COLO668 (cell line): ENCODE measurements around the gene RCL1.

Experiments used
- DNase-seq: peaks from one replicate; lab custom pipeline; 2025; ENCODE audit not compliant: unreplicated experiment; lab: John Stamatoyannopoulos, UW

The RCL1 gene

DNA sequence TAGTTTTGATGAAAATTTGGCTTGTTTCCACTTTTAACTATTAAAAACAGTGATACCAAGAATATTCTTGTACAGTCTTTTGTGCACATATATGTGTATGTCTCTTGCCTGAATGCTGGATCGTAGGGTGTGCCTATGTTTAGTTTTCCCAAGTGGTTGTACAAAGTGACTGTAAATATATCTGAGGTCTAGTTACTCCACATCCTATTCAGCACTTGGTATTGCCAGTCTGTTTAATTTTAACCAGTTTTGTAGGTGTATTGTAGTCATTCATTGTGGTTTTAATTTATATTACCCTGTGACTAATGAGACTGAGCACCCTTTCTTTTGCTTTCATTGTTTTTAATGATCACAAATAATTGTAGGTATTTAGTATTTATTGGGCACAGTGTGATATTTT is 17.8 kb downstream of the RCL1 start:
- DNase-seq: no peak

DNA sequence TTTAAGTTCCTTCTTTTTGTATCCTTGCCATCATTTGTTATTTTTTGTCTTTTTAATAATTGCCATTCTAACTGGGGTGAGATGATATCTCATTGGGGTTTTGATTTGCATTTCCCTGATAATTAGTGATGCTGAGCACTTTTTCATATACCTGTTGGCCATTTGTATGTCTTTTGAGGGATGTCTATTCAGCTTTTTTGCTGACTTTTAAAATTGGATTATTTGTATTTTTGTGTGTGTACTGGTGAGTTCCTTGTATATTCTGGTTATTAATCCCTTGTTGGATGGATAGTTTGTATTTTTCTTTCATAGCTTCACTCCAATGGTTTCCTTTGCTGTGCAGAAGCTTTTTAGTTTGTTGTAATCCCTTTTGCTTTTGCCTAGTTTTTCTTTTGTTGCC is 19.1 kb downstream of the RCL1 start:
- DNase-seq: no peak

- no peak for DNase-seq
Measured at GRCh38 chr9:4812858-4813257, 20.1 kb downstream of the RCL1 start.

GRCh38 chr9:4814913-4815312 is 22.2 kb downstream of the RCL1 start:
- no peak for DNase-seq

DNA sequence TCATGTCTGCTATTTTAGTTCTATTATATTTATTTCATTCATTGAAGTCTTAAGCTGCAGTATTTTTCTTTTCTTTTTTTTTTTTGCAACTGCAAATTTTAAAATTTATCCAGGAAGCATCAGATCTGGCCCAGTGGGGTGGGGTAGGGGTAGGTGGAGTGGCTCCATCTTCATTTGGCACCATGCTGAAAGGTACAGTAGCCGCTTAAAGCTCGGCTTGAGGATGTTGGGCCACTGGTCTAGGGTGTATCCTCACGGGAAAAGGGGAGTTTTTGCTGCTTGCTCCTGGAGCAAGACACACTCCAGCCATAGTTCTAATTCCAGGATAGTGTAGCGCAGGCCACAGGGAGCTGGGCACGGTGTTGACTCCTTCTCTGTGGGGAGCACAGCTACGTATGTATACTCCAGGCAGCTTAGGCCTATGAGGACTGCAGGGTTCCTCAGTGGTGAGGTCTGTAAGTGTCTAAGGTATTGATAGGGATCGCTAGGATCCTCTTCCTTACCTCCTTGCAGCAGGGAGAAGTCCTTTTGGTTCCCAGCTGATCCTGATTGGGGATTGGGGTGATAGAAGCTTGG is 22.7 kb downstream of the RCL1 start:
- no peak for DNase-seq

DNA sequence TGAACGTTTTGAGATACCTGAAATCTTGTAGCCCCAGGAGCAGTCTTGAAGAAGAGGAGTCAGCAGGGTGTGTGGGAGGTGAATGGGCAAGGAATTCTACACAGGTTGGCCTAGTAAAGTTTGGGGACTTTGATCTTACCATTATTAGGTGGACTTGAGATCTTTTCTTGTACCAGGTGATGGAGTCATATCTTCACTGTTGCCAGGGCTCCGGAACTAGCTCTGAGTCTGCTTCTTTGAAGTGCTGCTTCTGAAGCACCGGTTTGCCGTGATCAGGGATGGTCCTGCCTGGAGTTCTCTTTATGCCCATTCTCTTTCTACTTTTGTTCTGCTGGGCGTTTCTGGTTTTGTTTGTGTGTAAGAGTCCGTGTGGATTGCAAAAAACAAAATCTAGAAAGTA is 27.4 kb downstream of the RCL1 start:
- DNase-seq: no peak

- no peak for DNase-seq
Measured at GRCh38 chr9:4821133-4821532, 28.4 kb downstream of the RCL1 start.

- no peak for DNase-seq
Measured at GRCh38 chr9:4822057-4822456, 29.3 kb downstream of the RCL1 start.

GRCh38 chr9:4826417-4827166 is 33.8 kb downstream of the RCL1 start:
- DNase-seq: no peak

DNA sequence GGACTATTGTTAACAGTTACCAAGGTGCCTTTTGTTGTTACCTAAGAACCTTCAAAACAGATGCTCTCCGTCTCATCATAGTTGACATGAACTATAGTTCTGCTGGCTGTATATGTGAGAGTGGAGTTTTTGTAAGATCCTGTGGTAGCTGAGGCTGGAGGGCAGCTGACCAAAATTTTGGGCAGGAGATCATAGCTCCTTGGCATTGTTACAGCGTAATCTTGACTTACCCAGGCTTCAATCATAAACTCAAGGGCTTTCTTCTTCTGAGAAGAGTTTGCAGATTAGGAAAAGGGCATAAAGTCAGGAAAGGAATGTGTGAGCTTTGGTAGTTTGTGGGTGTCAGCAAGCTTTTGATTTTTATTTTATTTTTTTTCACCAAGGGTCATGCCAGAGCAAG is 34.5 kb downstream of the RCL1 start:
- DNase-seq: no peak

GRCh38 chr9:4828761-4829160 is 36.0 kb downstream of the RCL1 start:
- no peak for DNase-seq

DNA sequence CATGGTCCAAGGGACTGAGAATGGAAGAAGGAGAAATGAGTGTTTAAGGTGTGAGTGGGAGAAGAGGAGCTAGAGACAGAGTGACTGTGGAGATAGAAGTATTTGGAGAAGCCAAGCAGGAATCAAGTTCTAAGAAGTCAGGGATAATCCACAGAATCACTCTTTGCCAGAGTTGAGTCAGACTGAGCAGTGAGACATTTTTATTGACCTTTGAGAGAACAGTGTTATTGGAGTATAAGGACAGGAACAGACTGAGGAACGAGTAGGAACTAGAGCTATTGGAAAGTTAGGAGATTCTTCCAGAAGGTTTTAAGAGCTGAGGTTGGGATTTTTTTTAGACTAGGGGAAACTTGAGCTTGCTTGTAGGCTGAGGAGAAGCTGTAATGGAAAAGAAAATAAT is 37.2 kb downstream of the RCL1 start:
- DNase-seq: no peak

DNA sequence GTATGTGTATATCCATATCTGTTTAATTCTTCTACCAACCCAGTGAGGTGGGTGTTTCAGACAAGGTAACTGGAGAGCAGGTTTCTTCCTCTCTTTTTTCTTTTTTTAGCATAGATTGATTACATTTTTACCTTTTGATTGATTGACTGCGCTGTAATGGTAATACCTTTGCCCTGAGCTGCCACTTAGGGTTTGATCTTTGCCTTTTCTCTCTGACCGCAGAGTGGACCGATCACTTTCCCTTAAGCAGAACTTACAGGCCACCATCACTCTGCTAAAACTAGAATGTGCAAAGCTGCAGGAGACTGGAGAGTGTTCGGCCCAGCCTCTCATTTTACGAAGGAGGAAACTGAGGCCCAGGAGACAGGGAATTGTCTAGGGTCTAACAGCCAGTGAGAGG is 38.0 kb downstream of the RCL1 start:
- DNase-seq: no peak

GRCh38 chr9:4831119-4831518 is 38.4 kb downstream of the RCL1 start:
- no peak for DNase-seq

- DNase-seq: no peak
Measured at GRCh38 chr9:4831944-4832343, 39.2 kb downstream of the RCL1 start.

DNA sequence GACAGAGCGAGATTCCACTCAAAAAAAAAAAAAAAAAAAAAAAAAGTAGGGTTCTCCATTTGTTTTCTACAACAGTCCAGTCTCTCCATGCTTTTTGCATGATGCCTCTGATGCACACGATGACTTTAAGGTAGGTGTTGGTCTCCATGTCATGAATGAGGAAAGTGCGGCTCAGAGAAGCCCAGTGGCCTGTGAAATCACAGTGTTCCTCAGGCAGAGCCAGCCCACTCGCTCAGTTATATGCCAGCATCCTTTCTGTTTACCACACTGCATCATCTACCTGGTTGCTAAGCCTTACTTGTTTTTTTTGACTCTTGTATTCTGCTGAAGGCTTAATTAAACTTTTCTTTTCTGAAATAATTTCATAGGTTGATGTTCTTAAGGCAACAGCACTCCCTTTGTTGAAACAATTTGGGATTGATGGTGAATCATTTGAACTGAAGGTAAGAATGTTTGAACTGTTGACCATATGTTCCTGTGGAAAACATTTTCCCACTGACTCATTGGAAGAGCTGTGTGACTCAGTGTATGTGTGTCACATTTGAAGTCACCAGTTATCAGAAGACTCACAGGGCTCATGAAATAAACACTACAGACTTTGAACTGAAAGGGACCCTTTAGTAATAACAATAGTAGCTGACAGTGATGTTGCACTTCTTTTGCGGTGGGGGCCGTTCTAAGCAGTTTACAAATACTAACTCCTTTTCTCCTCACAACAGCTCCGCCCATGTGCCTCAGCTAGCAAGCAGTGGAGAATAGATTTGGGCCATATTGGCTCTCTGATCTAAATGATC is 40.2 kb downstream of the RCL1 start:
- no peak for DNase-seq

DNA sequence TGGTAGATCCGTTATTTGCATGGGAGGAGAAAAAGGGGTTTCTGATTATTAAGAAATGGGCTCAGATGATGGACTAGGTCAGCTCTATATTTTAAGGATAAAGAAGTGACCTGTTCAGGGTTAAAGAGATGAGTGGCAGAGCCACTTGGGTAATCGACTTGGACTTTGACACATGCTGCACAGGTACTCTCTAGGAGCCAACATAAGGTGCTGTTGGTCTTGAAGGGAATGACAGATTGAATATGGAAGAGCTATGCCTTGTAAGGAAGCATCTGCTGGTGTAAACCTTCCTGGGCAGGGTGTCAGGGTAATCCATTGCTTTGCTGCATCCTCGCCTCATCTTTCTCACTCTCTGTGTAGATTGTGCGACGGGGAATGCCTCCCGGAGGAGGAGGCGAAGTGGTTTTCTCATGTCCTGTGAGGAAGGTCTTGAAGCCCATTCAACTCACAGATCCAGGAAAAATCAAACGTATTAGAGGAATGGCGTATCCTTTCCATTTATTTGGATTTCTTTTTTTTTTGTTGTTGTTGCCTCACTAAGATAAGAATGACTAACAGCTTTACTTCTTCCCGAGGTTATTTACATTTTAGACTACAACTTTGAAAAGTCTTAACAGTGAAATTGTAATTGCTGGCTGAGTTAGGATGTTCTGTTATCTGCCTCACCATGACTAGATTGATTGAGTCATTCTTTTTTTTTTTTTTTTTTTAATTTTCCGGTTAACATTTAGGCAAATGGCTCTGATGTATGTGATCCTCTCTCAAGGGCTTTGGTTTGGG is 41.2 kb downstream of the RCL1 start:
- DNase-seq: no peak

DNA sequence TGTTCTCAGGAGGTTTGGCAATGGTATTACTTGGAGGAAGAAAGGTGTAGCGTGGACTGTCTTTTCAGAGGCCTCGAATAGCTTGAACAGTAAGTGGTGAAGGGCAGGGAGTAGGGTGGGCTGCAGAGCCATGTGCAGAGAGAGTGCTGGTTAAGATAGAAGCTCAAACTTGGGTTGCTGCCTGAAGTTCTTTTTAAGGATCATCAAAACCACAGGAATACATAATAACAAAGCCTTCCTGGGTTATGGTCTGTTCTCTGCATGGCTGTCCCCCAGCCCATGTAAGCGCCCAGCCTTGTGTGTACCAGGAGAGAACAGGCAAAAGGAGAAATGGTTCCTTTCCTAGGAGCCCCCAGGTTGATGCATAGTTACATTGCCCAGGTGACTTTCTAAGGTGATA is 43.9 kb downstream of the RCL1 start:
- DNase-seq: no peak

- DNase-seq: no peak
Measured at GRCh38 chr9:4837261-4838188, 44.8 kb downstream of the RCL1 start.

- no peak for DNase-seq
Measured at GRCh38 chr9:4838189-4838546, 45.4 kb downstream of the RCL1 start.
